ENCODE data around the gene RSAD1.

DNA sequence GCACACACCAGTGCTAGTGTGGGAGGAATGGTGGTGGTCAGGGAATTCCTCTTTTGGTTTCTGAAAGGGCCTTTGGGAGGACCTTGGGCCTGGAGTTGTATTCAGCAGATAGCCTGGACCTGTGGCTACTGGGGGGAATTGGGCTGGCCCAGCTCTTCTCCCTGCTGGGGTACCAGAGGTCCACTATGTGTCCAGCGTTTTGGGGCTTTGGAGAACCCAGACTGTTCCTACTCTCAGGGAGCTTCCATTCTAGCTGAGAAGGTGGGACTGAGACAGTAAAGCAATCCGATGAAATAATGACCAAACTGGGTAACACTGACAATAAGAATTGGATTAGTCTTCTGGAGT is 56.3 kb downstream of the RSAD1 start:
- TF ChIP-seq, protein P1, sequence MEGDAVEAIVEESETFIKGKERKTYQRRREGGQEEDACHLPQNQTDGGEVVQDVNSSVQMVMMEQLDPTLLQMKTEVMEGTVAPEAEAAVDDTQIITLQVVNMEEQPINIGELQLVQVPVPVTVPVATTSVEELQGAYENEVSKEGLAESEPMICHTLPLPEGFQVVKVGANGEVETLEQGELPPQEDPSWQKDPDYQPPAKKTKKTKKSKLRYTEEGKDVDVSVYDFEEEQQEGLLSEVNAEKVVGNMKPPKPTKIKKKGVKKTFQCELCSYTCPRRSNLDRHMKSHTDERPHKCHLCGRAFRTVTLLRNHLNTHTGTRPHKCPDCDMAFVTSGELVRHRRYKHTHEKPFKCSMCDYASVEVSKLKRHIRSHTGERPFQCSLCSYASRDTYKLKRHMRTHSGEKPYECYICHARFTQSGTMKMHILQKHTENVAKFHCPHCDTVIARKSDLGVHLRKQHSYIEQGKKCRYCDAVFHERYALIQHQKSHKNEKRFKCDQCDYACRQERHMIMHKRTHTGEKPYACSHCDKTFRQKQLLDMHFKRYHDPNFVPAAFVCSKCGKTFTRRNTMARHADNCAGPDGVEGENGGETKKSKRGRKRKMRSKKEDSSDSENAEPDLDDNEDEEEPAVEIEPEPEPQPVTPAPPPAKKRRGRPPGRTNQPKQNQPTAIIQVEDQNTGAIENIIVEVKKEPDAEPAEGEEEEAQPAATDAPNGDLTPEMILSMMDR (IDR thresholded peaks at IDR 0.05; ENCODE audit: borderline replicate concordance, extremely low read depth, low read length, poor library complexity, severe bottlenecking), result no peak
- TF ChIP-seq EZH2 (IDR thresholded peaks at IDR 0.05; ENCODE audit: borderline replicate concordance, low read depth, low read length, severe bottlenecking), result no peak
